Stimulated activated CD8-positive, alpha-beta memory T cell treated with anti-CD3 and anti-CD28 coated beads, Interleukin-7, amount 100 ng/mL, for 24 hours (primary cell): Measurements from ENCODE around the gene STK10.

Experiments
- DNase-seq: peaks from one replicate; pipeline ENCODE4 v3.0.0-alpha.2; 2020; ENCODE audit warnings: low read depth

The STK10 gene

DNA sequence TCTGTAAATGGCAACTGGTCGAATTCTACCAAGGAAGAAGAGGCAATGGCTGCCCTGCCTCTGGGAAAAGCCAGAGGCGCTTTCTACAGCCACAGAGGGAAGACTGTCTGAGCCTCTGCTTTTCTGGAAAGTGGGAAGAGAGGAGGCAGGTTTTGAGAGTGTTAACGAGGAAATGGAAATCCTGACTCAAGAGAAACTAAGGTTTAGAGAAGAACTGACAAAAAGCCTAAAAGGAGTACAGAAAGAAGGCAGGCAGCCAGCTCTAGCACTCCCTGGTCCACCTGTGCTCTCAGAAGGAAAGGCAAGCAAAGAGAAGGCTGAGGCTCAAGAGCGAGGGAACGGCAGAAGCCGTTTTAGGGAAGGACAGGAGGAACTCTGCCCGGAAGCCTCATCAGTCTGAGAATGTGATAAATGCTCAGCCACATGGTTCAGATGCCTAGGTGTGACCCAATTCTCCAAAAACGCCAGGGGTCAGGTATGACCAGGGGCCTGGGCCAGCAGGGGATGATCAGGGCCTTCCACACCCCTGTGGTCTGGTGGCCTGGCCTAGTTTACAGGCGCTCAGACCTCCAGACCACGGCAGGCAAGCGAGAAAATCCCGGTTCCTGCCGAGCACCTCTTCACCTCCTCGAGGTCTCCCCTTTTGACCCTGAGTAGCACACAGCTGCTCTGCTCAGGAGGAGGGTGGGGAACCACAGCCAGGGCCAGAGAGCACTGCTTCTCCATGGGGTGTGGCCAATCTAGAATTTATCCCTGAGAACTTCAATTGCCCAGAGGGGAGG lies 101.6 kb downstream of the STK10 start:
- DNase-seq, result no peak

DNA sequence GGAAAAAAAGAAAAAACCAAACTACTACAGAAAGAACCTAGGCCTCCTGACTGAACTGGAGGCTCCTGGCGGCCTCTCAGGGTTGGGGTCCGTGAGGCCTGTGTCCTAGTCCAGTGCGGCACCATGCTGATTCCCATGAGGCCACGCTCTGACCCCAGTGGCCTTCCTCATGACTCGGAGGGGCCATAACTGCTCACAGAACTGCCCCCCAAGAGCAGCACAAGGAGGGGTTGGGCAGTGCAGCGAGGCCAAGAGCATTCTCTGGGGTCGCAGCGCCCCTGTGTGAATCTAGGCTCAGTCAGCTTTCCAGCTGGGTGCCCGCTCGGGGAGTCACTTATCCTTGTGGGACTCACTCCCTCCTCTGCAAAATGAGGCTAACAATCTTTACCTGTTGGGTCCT lies 102.3 kb downstream of the STK10 start:
- no peak for DNase-seq

DNA sequence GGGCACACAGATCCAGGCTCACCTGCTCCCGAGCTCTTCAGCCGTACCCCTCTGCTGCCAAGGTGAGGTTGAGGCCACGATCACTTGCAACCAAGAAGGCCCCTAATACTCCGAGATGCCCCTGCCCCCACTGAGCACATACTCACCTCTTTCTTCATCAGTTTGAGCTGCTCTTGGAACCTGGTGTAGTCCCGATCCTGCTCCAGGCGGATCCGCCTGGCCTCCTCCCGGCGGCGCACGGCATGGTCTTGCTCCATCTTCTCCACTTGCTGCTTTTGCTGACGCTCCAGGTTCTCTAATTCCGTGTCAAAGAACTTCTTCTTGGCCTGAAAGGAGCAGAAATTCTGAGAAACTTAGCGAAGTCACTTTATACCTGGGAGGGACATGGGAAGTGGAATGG lies 105.8 kb downstream of the STK10 start:
- no peak for DNase-seq

- no peak for DNase-seq
These were observed 108.1 kb downstream of the STK10 start for GRCh38 chr5:172079876-172080275.

- DNase-seq, result no peak
These were observed 109.2 kb downstream of the STK10 start for GRCh38 chr5:172078726-172079345.

- DNase-seq, result no peak
These were observed 110.2 kb downstream of the STK10 start for GRCh38 chr5:172077664-172078425.

DNA sequence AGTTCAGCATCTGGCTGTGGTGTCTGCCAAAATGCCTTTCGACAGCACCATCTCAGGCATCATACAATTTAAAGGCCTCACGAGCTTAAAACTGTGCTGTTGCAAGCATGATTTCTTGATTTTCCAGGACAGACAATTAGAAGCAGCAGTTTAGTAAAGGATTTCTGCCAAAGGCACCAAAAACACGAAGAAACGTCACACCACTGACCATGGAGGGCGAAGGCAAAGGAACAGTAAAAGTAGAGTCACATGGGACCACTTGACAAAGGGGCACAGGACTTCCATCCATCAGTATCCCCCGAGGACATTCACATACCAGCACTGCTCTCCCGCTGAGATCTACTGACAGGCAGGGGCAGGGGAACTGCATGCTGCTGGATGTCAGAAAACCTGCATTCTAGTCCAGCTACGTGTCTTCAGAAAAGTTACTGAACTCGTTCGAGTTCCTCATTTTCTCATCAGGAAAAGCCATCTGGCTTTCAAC lies 111.2 kb downstream of the STK10 start:
- DNase-seq, result no peak

DNA sequence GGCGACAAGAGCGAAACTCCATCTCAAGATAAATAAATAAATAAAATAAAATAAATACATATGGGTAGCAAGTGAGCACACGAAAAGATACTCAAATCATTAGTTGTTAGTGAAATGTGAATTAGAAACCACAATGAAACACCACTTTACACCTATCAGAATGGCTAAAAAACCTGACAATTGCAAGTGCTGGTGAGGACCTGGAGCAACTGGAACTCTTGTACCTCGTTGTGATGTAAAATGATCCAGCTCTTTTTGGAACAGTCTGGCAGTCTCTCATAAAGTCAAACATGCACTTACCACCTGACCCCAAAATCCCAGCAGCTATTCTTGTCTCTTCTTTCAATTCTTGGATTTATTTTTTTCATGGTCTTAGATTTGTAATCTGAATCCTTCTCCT lies 112.4 kb downstream of the STK10 start:
- no peak for DNase-seq

- no peak for DNase-seq
These were observed 113.1 kb downstream of the STK10 start for GRCh38 chr5:172074896-172075295.

GRCh38 chr5:172071309-172071875 lies 116.6 kb downstream of the STK10 start:
- no peak for DNase-seq

DNA sequence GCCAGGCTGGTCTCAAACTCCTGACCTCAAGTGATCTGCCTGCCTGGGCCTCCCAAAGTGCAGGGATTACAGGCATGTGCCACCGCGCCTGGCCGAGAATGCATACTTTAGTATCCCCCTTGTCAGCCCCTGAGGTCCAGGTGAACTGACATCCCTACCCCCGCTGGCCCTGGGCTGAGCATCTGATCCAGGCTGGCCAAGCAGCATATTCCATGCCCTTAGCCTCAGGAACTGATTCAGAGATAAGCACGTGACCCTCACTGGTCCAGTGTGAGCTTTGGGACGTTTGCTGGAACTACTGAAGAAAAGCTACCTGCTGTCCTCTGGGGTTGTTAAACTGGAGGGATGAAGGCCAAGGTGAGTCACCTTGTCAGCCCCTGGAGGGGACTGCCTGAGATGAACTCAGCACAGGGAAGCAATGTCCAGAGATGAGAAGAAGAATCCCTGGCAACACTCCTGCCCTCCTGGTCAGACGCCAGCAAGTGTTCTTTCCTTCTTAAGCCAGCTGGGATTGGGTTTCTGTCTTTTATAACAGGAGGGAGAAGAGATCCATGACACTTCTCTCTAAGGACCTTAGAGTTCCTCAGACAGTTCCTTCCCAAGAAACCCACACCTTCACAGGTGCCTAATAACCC lies 122.5 kb downstream of the STK10 start:
- DNase-seq, result no peak

- no peak for DNase-seq
These were observed 123.3 kb downstream of the STK10 start for GRCh38 chr5:172064766-172065165.

DNA sequence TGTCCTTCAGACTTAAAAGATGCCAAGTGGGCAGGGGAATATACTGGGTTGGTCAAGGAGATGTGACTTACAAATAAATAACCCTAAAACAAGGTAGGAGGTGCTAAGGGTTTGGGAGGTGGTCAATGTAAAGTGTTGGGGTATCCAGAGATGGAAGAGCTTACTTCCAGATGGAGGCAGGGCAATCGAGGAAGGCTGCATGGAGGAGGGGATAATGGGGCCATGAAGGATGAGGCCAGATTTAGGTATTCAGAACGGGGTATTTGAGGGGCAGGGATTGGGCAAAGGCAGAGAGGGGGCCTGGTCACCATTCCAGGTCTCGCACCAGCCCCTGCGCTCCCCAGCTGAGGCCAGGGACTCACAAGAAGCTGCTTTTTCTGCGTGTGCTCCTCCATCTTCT lies 123.7 kb downstream of the STK10 start:
- DNase-seq, result no peak

GRCh38 chr5:172063463-172064235 lies 124.4 kb downstream of the STK10 start:
- no peak for DNase-seq

GRCh38 chr5:172059661-172060100 lies 128.3 kb downstream of the STK10 start:
- no peak for DNase-seq

DNA sequence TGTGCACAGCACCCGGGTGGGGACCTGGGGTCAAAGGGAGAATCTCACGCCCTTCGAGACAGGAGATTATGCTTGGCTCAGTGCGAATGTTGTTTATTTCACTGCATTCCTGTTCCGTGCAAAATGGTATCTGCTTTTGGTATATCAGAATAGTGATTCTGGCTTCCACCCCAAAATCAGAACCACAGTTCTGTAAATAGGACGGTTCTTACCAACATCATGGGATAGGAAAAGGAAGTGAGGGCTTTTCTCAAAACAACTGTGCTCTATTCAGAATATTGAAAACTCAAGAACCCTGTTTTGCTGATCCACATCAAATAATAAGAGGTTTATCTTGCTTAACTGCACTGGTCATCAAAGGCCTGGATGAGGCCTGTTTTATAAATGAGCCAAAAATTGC lies 129.9 kb downstream of the STK10 start:
- no peak for DNase-seq

DNA sequence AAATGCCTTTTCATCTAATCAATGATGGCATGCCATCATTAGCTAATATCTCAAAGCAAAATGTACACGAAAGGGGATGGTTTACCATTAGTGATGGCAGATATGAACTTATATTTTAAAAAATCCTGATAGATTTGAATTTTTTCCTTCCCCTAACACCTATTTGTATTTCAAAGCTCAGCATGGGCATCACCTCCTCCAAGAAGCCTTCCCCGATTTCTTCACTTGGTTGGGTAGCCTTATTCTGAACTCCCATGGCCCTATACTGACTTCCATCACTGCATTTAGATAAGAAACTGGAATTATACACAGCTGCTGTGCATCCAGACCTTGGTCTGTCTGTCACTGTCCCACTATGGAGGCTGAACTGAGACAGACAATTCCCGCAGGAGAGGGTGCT lies 132.0 kb downstream of the STK10 start:
- DNase-seq, result no peak

DNA sequence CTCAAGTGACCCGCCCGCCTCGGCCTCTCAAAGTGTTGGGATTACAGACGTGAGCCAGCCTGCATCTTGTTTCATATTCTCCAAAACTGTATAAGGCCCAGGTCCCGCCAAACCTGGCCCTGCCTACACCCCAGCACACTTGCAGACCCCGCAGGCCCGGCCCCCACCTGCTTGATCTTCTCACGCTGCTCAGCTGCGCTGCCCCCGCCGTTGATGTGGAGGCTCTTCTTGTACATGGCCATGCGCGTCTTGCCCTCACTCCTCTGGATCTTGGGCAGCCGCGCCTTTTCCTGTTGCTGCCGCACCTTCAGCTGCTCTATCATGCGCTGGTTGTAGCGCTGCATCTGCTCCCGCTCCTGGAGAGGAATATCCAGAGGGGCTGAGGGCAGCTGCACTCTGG lies 132.6 kb downstream of the STK10 start:
- no peak for DNase-seq

DNA sequence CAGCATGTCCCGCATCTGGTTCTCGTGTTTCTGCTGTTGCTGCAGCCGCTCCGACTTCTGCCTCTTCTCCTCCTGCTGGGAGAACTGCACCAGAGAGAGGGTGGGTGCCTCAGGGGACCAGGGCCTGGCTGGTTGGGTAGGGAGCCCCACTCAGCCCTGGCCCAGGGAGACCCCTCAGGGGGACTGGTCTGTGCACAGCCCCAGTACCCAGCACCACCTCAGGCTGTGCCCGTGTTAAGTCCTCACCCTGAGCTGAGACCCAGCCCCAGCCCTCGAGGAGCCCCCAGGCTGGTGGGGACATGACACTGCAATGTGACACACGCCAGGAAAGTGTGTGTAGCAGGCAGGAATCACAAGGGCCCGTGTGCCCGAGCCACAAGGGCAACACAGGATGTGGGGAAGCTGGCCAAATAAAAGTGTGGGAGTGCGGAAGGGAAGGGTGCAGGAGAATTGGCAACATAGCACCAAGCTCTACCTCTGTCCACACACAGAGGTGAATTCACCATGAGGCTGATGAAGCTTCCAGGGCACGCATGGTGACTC lies 133.3 kb downstream of the STK10 start:
- no peak for DNase-seq

DNA sequence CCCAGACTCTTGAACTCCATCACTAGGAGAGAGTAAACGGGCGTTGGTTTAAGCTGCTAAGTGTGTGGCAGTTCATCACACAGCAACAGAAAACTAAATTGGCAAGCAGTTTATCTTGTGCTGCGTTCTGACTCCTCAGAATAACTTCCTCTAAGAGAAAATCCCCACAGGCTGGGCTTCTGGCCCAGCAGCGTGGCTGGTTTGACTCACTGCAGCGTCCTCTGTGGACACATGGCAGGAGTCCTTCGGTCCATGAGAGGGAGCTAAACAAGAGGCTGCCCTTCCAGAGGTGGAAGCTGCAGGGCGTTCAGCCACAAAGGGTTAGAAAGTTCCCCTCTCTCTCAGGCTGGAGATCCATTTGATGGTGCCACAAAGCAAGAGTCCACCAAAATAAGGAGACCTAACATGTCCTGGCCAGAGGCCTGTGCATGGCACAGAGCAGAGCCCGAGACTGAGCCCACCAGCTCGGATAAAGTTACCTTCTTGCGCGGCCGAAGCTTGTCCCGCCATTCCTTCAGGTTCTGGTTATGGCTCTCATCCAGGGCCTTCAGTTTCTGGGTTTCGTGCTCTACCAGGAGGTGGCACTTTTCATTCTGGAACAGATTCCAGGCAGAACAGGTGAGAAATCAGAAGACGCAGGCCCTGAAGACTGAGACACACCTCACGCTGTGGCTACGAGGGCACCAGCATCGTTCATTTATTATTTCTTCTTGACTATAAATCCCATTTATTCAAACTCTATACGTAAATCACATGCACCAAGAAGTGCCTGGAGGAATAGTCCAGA lies 135.4 kb downstream of the STK10 start:
- DNase-seq, result no peak
